ENCODE measurements around the gene RELN. TPM values are rescaled to one million over a fixed set of nuclear protein-coding genes. Genes with fewer than 3 reads are reported as not detected.

RELN gene
- total and polyA plus RNA-seq, 12 donors, result 0.22 to 1.9 (median 0.93) TPM

DNA sequence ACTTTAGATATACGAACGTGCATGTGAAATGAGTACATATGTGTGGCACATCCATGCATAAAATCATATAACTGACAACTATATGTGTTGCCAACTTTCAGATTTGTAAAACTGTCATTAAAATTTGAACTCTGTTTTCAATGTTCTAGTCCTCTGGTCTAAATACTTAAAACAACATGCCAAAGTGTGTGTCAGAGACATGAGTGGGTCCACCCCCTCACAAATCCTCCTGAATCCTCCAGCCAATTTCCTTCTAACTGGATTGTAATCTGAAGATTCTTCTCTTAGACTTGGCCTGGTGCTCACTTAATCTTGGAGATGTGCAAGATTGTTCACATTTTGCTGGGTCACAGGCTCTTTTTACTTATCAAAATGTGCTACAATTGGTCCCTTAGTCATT is 184.1 kb downstream of the RELN start:
- TF ChIP-seq, protein P1, sequence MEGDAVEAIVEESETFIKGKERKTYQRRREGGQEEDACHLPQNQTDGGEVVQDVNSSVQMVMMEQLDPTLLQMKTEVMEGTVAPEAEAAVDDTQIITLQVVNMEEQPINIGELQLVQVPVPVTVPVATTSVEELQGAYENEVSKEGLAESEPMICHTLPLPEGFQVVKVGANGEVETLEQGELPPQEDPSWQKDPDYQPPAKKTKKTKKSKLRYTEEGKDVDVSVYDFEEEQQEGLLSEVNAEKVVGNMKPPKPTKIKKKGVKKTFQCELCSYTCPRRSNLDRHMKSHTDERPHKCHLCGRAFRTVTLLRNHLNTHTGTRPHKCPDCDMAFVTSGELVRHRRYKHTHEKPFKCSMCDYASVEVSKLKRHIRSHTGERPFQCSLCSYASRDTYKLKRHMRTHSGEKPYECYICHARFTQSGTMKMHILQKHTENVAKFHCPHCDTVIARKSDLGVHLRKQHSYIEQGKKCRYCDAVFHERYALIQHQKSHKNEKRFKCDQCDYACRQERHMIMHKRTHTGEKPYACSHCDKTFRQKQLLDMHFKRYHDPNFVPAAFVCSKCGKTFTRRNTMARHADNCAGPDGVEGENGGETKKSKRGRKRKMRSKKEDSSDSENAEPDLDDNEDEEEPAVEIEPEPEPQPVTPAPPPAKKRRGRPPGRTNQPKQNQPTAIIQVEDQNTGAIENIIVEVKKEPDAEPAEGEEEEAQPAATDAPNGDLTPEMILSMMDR (IDR thresholded peaks at IDR 0.05), result no peak
- no peak for ATAC-seq
- Histone ChIP-seq H3K27ac (no peak overlapping the region), H3K4me1 (no peaks in the 10 kb centered on the region), H3K27me3 (no peaks in the 10 kb centered on the region), H3K36me3 (no peaks in the 10 kb centered on the region), H3K9me3 (peaks cover 0 to 4% (median 0%) of the 10 kb centered on the region in 11 donors), H3K4me3 (no peak overlapping the region)
- intact Hi-C loops (cut with DNase I), result no loop called here
- 85 to 87% methylated on average over 2 of the region's 2 CpGs for WGBS, 2 donors
- DNase-seq, result no peak

DNA sequence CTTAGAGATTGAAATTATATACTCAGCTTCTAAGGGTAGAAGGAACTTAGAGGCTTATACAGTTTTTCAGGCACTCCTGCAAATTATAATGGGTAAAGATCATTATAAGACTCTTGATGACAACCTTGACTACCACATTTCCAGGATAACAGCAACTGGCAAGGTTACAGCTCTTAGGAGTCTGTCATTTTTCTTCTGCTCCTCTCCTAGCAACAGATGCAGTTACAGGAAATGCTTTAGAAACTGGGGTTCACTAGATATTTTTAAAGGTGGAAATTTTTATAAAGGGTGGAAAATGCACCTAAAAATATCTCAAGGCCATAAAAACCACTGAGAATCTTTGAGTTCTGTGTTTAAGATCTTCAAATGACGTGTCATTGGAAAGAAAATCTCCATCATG is 185.8 kb downstream of the RELN start:
- ATAC-seq, result no peak
- 57 to 59% methylated on average over 1 of the region's 1 CpG for WGBS, 2 donors
- peaks cover 0 to 4% (median 0%) of the 10 kb centered on the region in 11 donors for H3K9me3 ChIP-seq

GRCh38 chr7:103799298-103799697 is 190.2 kb downstream of the RELN start:
- no peak overlapping the region for H3K4me3 ChIP-seq
- 58 to 72% methylated on average over 1 of the region's 1 CpG for WGBS, 2 donors
- H3K4me1 ChIP-seq, result no peaks in the 10 kb centered on the region
- no peak overlapping the region for H3K27ac ChIP-seq
- TF ChIP-seq, protein P1 (IDR thresholded peaks at IDR 0.05), result no peak
- no peaks in the 10 kb centered on the region for H3K27me3 ChIP-seq
- H3K36me3 ChIP-seq, result no peaks in the 10 kb centered on the region
- DNase-seq (no peak), ATAC-seq (no peak)
- intact Hi-C loops (cut with DNase I), result no loop called here
- H3K9me3 ChIP-seq, result no peaks in the 10 kb centered on the region

More for the DNA sequence above, 185.8 kb downstream of the RELN start:
- TF ChIP-seq, protein P1 (IDR thresholded peaks at IDR 0.05), result no peak
- Histone ChIP-seq H3K27me3 (no peaks in the 10 kb centered on the region), H3K4me3 (no peak overlapping the region), H3K36me3 (no peaks in the 10 kb centered on the region), H3K27ac (no peak overlapping the region), H3K4me1 (no peaks in the 10 kb centered on the region)
- DNase-seq, result no peak
- intact Hi-C loops (cut with DNase I), result no loop called here

- WGBS, 2 donors, result 62 to 70% methylated on average over 3 of the region's 3 CpGs
- no peaks in the 10 kb centered on the region for H3K36me3 ChIP-seq
- intact Hi-C loops (cut with DNase I), result no loop called here
- H3K27me3 ChIP-seq, result no peaks in the 10 kb centered on the region
- TF ChIP-seq, protein P1 (IDR thresholded peaks at IDR 0.05), result no peak
- ATAC-seq, result no peak
- no peak overlapping the region for H3K4me3 ChIP-seq
- no peaks in the 10 kb centered on the region for H3K4me1 ChIP-seq
- H3K9me3 ChIP-seq, result no peaks in the 10 kb centered on the region
- no peak overlapping the region for H3K27ac ChIP-seq
- no peak for DNase-seq
Observed at GRCh38 chr7:103797647-103798307, 191.7 kb downstream of the RELN start.
